Astrocyte (in vitro differentiated cells and primary cell): ENCODE measurements around the gene AKAP8. TPM values are rescaled to one million over a fixed set of nuclear protein-coding genes. Genes with fewer than 3 reads are reported as not detected.

ENCODE experiments used
- DNase-seq: peaks from one replicate; pipeline ENCODE4 v3.0.0-alpha.2; 2010; ENCODE audit warnings: low read depth
- FAIRE-seq: peaks from 2 replicates; lab custom pipeline; 2011; peaks lifted over from hg19 to GRCh38; lab: Jason Lieb, UNC
- H2AFZ ChIP-seq: 2 replicates; pipeline ENCODE4 v1.6.0; 2012; ENCODE audit warnings: low read depth, low read length, inconsistent platforms
- H3K27ac ChIP-seq: 2 replicates; pipeline ENCODE4 v1.5.1; 2011; ENCODE audit warnings: low read depth, low read length, inconsistent platforms
- H3K27me3 ChIP-seq: 2 replicates; pipeline ENCODE4 v1.6.0; 2011; ENCODE audit warnings: low read length, inconsistent platforms; ENCODE audit not compliant: insufficient read depth
- H3K36me3 ChIP-seq: 2 replicates; pipeline ENCODE4 v1.5.1; 2011; ENCODE audit warnings: low read length, inconsistent platforms; ENCODE audit not compliant: insufficient read depth
- H3K4me1 ChIP-seq: 2 replicates; pipeline ENCODE4 v1.5.1; 2011; ENCODE audit warnings: low read length, inconsistent platforms; ENCODE audit not compliant: insufficient read depth
- H3K4me2 ChIP-seq: 2 replicates; pipeline ENCODE4 v1.6.0; 2012; ENCODE audit warnings: low read length, inconsistent platforms
- H3K4me3 ChIP-seq: 2 replicates; pipeline ENCODE4 v1.5.1; 2011; ENCODE audit warnings: low read depth, mild to moderate bottlenecking, low read length, inconsistent platforms; ENCODE audit not compliant: insufficient read depth
- H3K79me2 ChIP-seq: 2 replicates; pipeline ENCODE4 v1.6.0; 2012; ENCODE audit warnings: mild to moderate bottlenecking, low read length, inconsistent platforms; ENCODE audit not compliant: insufficient read depth
- H3K9ac ChIP-seq: 2 replicates; pipeline ENCODE4 v1.6.0; 2012; ENCODE audit warnings: mild to moderate bottlenecking, low read length, inconsistent platforms
- H3K9me3 ChIP-seq: 2 replicates; pipeline ENCODE4 v1.5.1; 2012; ENCODE audit warnings: low read depth, mild to moderate bottlenecking, low read length, inconsistent platforms; ENCODE audit not compliant: insufficient read depth
- H4K20me1 ChIP-seq: 2 replicates; pipeline ENCODE4 v1.6.0; 2012; ENCODE audit warnings: low read length, inconsistent platforms; ENCODE audit not compliant: insufficient read depth
- H3K27ac Mint-ChIP-seq: one replicate; pipeline ENCODE4 v1.8.0; 2021; ENCODE audit warnings: mild to moderate bottlenecking, mixed read lengths; ENCODE audit not compliant: unreplicated experiment
- H3K27me3 Mint-ChIP-seq: one replicate; pipeline ENCODE4 v1.8.0; 2021; ENCODE audit warnings: low read depth, mixed read lengths; ENCODE audit not compliant: unreplicated experiment
- H3K36me3 Mint-ChIP-seq: one replicate; pipeline ENCODE4 v1.8.0; 2021; ENCODE audit warnings: low read depth, mixed read lengths; ENCODE audit not compliant: unreplicated experiment
- H3K4me1 Mint-ChIP-seq: one replicate; pipeline ENCODE4 v1.8.0; 2021; ENCODE audit warnings: low read depth, mixed read lengths; ENCODE audit not compliant: unreplicated experiment
- H3K4me3 Mint-ChIP-seq: one replicate; pipeline ENCODE4 v1.8.0; 2021; ENCODE audit warnings: mild to moderate bottlenecking, moderate library complexity, mixed read lengths; ENCODE audit not compliant: unreplicated experiment
- H3K9me3 Mint-ChIP-seq: one replicate; pipeline ENCODE4 v1.8.0; 2021; ENCODE audit warnings: mild to moderate bottlenecking, mixed read lengths; ENCODE audit not compliant: unreplicated experiment
- CTCF ChIP-seq: IDR thresholded peaks from 2 replicates; pipeline ENCODE4 v1.5.1; 2011; ENCODE audit warnings: low read depth, mild to moderate bottlenecking, inconsistent platforms, low read length, moderate library complexity; ENCODE audit not compliant: insufficient read depth
- EZH2 ChIP-seq: IDR thresholded peaks from 2 replicates; pipeline ENCODE4 v1.6.1; 2012; ENCODE audit warnings: mild to moderate bottlenecking, low read length, inconsistent platforms; ENCODE audit not compliant: insufficient read depth
- total RNA-seq: library from RNA; stranded (reverse); gene quantifications from 2 replicates; pipeline ENCODE4 v1.2.1, GENCODE V29; 2021

Gene AKAP8
- total RNA-seq, 1 donor from 2014 or later = 40.1 TPM

GRCh38 chr19:15328312-15328711, 51.3 kb downstream of the AKAP8 start:
- Mint-ChIP-seq H3K9me3 (no peaks in the 10 kb centered on the region), H3K27me3 (no peaks in the 10 kb centered on the region), H3K36me3 (peaks cover 2% of the 10 kb centered on the region), H3K27ac (no peak overlapping the region), H3K4me3 (peak overlapping the region; percentile 1), H3K4me1 (peaks cover 57% of the 10 kb centered on the region)
- Histone ChIP-seq H3K4me3 (no peak overlapping the region), H3K36me3 (no peaks in the 10 kb centered on the region), H3K4me2 (peak overlapping the region; percentile 50), H2AFZ (no peak overlapping the region), H3K9ac (no peak overlapping the region), H3K27me3 (no peaks in the 10 kb centered on the region), H3K79me2 (peaks cover 92% of the 10 kb centered on the region), H4K20me1 (peaks cover 81% of the 10 kb centered on the region), H3K27ac (no peak overlapping the region), H3K4me1 (peaks cover 38% of the 10 kb centered on the region), H3K9me3 (no peaks in the 10 kb centered on the region)
- DNase-seq = no peak
- FAIRE-seq = no peak
- TF ChIP-seq CTCF (no peak), EZH2 (no peak)

DNA sequence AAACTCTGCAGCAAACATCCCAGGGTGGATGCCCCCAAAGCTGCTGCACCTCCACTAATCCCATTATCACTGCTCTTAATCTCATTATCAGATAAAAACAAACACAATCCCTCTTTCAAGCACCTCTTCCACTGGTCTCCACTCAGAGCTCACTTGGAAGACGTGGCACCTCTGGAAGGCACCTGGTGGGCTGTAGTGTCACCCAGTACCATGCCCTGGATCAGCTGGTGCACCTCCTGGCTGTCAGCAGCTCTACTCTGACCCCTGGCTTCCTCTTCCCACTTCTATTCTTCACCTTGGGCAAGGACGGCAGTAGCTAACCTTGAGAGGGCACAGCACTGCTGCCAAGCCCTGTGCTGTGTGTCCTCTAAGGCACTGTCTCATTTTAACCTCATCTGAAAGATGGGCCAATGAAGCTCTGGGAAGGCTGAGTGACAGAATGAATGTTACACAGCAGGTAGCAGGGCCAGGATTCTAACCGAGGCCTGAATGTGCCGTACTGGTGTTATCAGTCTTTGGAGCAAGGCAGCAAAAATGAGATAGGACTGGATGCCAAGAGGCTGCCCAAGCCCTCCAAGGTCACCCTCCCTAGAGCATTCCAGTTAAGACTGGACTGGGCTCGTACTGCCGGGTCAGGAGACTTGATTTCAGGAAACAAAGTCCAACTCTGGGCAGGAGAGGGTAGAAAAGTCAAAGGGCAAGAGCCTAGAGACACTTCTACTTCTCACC, 54.6 kb downstream of the AKAP8 start:
- Histone ChIP-seq H3K27ac (no peak overlapping the region), H3K9me3 (no peaks in the 10 kb centered on the region), H3K4me2 (peak overlapping the region; percentile 9), H3K79me2 (peaks cover 98% of the 10 kb centered on the region), H3K27me3 (no peaks in the 10 kb centered on the region), H3K36me3 (no peaks in the 10 kb centered on the region), H2AFZ (no peak overlapping the region), H3K4me1 (peaks cover 38% of the 10 kb centered on the region), H3K4me3 (no peak overlapping the region), H3K9ac (peak overlapping the region; percentile 32), H4K20me1 (peaks cover 95% of the 10 kb centered on the region)
- peak overlapping the region; percentile 15 for H3K27ac Mint-ChIP-seq
- H3K27me3 Mint-ChIP-seq = no peaks in the 10 kb centered on the region
- H3K4me3 Mint-ChIP-seq = peak overlapping the region; percentile 61
- H3K4me1 Mint-ChIP-seq = peaks cover 75% of the 10 kb centered on the region
- no peaks in the 10 kb centered on the region for H3K36me3 Mint-ChIP-seq
- DNase-seq (no peak), FAIRE-seq (no peak)
- TF ChIP-seq EZH2 = no peak
- no peaks in the 10 kb centered on the region for H3K9me3 Mint-ChIP-seq

- peaks cover 68% of the 10 kb centered on the region for H3K4me1 Mint-ChIP-seq
- no peaks in the 10 kb centered on the region for H3K9me3 Mint-ChIP-seq
- Histone ChIP-seq H3K27me3 (no peaks in the 10 kb centered on the region), H3K36me3 (no peaks in the 10 kb centered on the region), H3K9ac (no peak overlapping the region), H3K79me2 (peaks cover 98% of the 10 kb centered on the region), H3K4me2 (no peak overlapping the region), H3K4me1 (peaks cover 43% of the 10 kb centered on the region), H3K4me3 (no peak overlapping the region), H3K9me3 (no peaks in the 10 kb centered on the region), H3K27ac (no peak overlapping the region), H4K20me1 (peaks cover 95% of the 10 kb centered on the region), H2AFZ (no peak overlapping the region)
- no peak for TF ChIP-seq CTCF
- TF ChIP-seq EZH2 = no peak
- peak overlapping the region; percentile 80 for H3K27ac Mint-ChIP-seq
- DNase-seq (no peak), FAIRE-seq (no peak)
- H3K4me3 Mint-ChIP-seq = no peak overlapping the region
- no peaks in the 10 kb centered on the region for H3K27me3 Mint-ChIP-seq
- H3K36me3 Mint-ChIP-seq = no peaks in the 10 kb centered on the region
Observed at GRCh38 chr19:15323496-15324235, 55.9 kb downstream of the AKAP8 start.
